HG02571 (cell line): ENCODE data around the gene KIF6.

ENCODE experiments used
- ATAC-seq: cut with Tn5 transposase; IDR thresholded peaks from one replicate; pipeline ENCODE4 v1.9.1; 2021; ENCODE audit warnings: mild to moderate bottlenecking, moderate library complexity; ENCODE audit not compliant: unreplicated experiment

The KIF6 gene

DNA sequence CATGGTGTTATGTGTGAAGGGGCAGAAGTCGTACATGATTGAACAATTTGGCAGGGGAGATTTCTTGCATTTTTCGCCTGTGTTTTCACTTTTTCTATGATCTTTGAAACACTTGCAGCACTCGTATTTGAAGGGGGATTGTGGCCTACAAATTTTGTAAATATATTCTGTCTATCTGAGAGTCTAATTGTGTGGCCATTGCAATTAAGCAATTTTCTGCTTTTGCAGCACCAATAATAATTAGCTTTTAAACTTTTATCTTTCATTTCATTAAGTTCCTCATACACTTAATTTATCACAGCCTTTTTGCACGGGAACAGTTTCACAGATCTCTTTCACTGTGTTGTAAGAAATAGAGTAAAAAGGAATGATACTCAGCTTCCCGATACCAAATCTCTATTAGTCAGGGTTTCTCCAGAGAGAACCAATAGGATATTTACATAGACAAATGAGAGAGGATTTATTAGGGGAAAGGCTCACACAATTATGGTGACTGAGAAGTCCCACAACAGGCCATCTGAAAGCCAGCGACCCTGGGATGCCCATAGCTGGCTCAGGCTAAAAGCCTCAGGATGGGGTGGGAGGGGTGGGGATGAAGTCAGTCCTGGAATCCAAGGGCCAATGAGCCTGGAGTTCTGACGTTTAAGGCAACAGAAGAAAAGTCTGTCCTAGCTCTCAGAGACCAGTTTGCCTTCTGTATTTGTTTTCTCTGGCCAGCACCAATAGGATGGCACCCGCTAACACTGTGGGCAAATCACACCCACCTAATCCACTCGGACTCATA, 58.3 kb downstream of the KIF6 start:
- no peak for ATAC-seq

- ATAC-seq, result no peak
Measured at GRCh38 chr6:39665861-39666260, 59.3 kb downstream of the KIF6 start.

DNA sequence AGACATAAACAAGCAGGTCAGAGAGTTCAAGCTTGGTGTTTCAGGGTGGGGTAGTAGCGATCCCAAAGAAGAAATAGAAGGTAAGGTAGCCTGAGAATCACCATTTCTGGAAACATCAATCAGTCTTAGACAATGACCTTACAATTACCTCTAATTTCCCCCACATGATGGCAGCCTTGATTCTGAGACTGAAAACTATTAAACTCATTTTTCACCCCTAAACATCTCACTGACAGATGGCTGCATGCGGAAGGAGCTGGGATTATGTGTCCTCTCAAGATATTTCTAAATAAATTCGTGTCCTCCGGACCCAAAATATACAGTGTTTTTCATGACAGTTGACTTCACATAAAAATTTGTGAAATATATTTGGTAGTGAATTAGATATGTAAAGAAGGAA, 61.0 kb downstream of the KIF6 start:
- no peak for ATAC-seq

- no peak for ATAC-seq
Measured at GRCh38 chr6:39657355-39658135, 67.7 kb downstream of the KIF6 start.

- ATAC-seq, result no peak
Measured at GRCh38 chr6:39654121-39654520, 71.1 kb downstream of the KIF6 start.

GRCh38 chr6:39653612-39654011, 71.6 kb downstream of the KIF6 start:
- no peak for ATAC-seq

GRCh38 chr6:39649996-39650395, 75.2 kb downstream of the KIF6 start:
- no peak for ATAC-seq

- ATAC-seq, result no peak
Measured at GRCh38 chr6:39646751-39647420, 78.3 kb downstream of the KIF6 start.

DNA sequence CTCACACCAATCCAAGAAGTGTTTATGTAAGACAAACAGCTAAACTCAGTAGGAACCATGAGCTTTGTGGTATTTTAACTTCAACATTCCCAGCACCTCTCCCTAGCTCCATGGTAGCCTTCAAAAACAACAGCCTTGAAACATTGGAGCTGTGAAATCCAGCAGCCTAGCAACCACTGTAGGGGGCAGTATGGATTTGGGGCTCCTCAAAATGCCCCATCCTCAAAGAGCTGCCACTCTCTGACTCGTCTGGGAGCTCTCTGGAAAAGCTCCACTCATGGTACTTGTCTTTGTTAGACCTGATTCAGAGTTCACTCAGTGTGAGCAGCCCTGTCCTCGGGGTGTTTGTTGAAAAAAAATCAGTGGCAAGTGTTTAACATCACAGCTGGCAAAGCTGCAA, 82.9 kb downstream of the KIF6 start:
- no peak for ATAC-seq

DNA sequence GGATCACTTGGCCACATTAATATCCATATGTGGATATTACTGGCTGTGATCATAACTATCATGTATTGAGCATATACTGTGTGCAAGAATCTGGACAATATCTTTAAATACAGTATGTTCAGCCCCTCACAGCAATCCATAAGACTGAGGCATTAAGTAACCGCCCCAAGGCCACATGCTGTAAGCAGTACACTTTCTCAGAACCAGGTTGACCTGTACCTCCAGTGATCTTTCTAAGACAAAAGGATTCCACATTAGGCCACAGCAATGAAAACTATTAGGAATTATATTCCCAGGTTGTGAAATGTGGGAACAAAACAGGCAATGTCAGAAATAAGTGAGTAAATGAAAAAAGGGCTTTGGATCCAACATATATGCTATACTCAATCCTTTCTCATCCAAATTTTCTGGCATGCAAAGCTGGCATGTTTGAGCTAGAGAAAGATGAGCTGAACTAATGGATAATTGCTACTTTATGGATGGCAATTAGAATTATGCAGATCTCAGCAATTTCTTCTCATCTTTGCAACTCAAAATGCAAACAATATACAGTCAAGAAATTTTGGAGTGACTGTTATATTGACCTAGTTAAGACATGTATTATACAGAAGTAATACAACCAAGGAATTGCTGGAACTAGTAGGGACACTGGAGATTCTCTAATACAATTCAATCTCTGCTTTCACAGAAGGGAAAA, 86.9 kb downstream of the KIF6 start:
- no peak for ATAC-seq

DNA sequence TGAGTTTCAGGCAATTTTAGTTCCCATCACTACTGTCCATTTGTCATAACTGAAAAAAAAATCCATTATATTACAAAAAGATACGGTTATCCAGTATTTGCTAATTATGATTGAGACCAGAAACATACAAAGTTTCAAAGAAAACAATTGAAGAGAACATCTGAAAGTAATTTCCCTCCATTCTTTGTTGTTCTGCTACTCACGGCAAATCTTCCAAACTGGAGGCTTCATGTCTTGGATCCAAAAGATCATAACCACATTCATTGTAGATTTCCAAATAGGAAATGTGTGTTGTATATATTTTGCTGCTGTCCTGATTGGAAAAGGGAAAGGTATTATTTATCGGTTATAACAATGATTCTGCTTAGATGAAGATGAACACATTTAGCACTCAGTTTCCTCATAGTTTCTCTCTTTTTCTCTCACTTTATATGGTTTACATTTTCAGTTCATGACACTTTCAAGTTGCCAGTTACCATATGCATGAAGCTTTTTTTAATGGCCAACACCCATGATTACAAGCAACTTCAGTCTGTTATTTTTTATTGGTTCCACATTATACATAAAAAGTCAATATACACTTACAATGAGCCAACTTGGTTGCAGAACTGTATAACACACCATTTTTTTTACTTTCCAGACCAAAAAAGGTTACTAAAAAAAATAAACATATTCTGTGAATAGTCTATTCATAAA, 90.4 kb downstream of the KIF6 start:
- ATAC-seq, result no peak

DNA sequence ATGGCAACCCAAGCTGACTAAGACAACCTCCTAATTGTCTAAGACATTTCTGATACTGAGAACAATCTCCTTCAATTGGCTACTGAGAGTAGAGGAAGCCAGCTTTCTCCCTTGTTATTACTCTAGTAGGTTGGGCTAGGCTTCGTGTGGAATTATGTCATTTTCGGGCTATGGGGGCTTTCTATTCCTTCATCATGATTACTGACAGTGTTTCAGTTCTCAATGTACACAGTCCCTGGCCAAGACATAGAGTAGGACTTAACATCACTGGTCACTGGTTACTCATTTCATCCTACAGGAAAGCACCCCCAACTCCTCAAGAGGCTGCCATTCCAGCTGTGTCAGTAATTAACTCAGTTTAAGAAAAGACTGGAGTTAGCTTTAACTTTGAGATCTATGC, 100.0 kb downstream of the KIF6 start:
- no peak for ATAC-seq

GRCh38 chr6:39623750-39624149, 101.5 kb downstream of the KIF6 start:
- ATAC-seq, result no peak

GRCh38 chr6:39617520-39617919, 107.7 kb downstream of the KIF6 start:
- no peak for ATAC-seq

- no peak for ATAC-seq
Measured at GRCh38 chr6:39617026-39617425, 108.2 kb downstream of the KIF6 start.

DNA sequence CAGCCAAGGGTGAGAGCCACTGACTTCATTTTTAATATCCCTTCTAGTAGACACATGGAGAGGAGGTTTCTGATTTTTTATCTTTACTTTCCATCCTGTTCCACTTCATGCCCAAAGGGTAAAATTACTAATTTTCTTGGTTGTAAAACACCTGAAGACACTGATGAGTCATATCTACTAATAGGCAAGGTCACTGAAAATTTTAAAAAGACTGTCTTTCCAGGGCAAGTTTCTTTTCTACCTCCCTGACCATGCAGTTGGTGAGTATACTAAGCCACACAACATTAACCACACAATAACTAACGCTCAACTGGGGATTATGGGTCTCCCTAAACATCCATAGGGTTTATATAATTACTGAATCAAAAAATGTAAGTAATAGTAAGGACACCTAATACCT, 109.6 kb downstream of the KIF6 start:
- ATAC-seq, result no peak

- no peak for ATAC-seq
Measured at GRCh38 chr6:39614393-39614950, 110.7 kb downstream of the KIF6 start.

DNA sequence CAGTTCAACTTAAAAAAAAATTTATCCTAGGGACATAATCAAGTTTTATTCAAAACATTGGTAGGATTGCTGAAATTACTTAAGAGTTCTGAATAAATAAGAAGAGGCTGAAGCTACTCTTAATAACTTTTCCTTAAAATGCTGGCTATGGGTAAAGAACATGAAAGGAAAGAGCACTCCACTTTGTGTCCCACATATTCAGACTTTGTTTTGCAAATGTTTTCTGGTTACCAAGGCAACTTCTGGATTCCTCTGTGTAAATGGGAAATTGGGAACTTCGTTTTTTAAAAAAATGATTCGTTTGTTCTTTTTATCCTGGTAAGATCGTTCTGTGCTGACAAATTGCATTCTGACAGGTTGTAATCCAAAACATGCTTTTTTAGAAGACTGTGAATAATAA, 115.0 kb downstream of the KIF6 start:
- ATAC-seq, result no peak

DNA sequence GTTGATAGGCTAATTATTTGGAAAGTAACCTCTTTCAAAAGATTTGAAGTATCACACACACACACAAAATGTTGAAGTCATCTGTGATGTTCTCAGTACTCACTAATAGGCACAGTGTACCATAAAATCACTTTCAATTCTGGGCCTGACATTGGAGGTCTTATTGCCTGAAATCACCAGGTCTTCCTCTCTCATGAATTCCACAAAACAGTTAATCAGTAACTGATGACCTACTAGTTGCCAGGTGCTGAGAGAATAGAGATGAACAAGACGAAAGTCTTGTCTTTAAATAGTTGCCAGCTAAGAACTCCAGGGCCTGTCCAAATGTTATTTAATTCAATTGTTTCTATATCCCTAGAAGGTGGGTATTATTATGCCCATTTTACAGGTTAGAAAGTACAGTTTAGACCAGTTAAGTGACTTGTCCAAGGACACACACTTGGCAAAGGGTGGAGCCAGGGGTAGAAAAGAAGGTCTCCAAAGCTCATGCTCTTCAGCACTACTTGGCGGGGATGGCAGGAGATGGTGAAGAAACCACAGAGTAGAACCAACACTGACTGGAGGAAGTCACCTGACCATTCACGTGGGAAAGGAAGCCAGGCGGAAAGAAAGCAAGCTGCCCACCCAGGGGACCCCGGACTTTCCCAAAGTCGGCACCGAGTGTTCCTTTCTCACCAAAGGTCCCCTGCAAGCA, 116.4 kb downstream of the KIF6 start:
- ATAC-seq, result peak; percentile 77
